Measurements from ENCODE around the gene OR8B12.

OR8B12 gene

GRCh38 chr11:124577716-124578427 lies 34.4 kb upstream of the OR8B12 start:
- no peaks in the 10 kb centered on the region for H3K36me3 ChIP-seq
- H3K4me2 ChIP-seq: no peak overlapping the region
- no peak overlapping the region for H3K9ac ChIP-seq
- no peaks in the 10 kb centered on the region for H4K20me1 ChIP-seq
- H3K9me3 ChIP-seq (replicated peaks in 1 of 11): no peaks in the 10 kb centered on the region
- no peaks in the 10 kb centered on the region for H3K27me3 ChIP-seq
- H3K4me1 ChIP-seq: no peaks in the 10 kb centered on the region
- H3K27ac ChIP-seq: no peak overlapping the region
- no peak overlapping the region for H3K4me3 ChIP-seq
- TF ChIP-seq Cebpa-rat (IDR thresholded peaks at IDR 0.05): no peak

GRCh38 chr11:124570160-124570559 lies 26.7 kb upstream of the OR8B12 start:
- H3K9ac ChIP-seq: no peak overlapping the region
- H3K4me2 ChIP-seq: no peak overlapping the region
- H4K20me1 ChIP-seq: no peaks in the 10 kb centered on the region
- H3K36me3 ChIP-seq: no peaks in the 10 kb centered on the region
- H3K4me3 ChIP-seq: no peak overlapping the region
- no peaks in the 10 kb centered on the region for H3K4me1 ChIP-seq
- no peak overlapping the region for H3K27ac ChIP-seq
- no peak for TF ChIP-seq Cebpa-rat (IDR thresholded peaks at IDR 0.05)
- H3K9me3 ChIP-seq (replicated peaks in 1 of 11): no peaks in the 10 kb centered on the region
- H3K27me3 ChIP-seq: no peaks in the 10 kb centered on the region

GRCh38 chr11:124569697-124570096 lies 26.2 kb upstream of the OR8B12 start, which contains the start of gene OR8A1:
OR8A1 (plus strand) TSS chr11:124569997; CDS start chr11:124570120, 123 bp downstream.
- no peaks in the 10 kb centered on the region for H3K9me3 ChIP-seq (replicated peaks in 1 of 11)
- no peak within 1 kb of the TSS for H3K4me2 ChIP-seq
- H3K27me3 ChIP-seq: no peaks in the 10 kb centered on the region
- H3K4me3 ChIP-seq: no peak within 1 kb of the TSS
- H3K36me3 ChIP-seq: no peaks in the 10 kb centered on the region
- H3K9ac ChIP-seq: no peak within 1 kb of the TSS
- no peaks in the 10 kb centered on the region for H4K20me1 ChIP-seq
- no peak for TF ChIP-seq Cebpa-rat (IDR thresholded peaks at IDR 0.05)
- no peak within 1 kb of the TSS for H3K27ac ChIP-seq
- no peaks in the 10 kb centered on the region for H3K4me1 ChIP-seq

GRCh38 chr11:124556828-124557227 lies 13.4 kb upstream of the OR8B12 start:
- Histone ChIP-seq H3K36me3 (no peaks in the 10 kb centered on the region), H3K9me3 (replicated peaks in 1 of 11) (no peaks in the 10 kb centered on the region), H3K9ac (no peak overlapping the region), H3K27me3 (no peaks in the 10 kb centered on the region), H3K4me3 (no peak overlapping the region), H3K4me2 (no peak overlapping the region), H4K20me1 (no peaks in the 10 kb centered on the region), H3K4me1 (peaks cover 0 to 4% (median 0%) of the 10 kb centered on the region in 10 experiments; a peak in 1 of 20 replicates), H3K27ac (no peak overlapping the region)
- TF ChIP-seq Cebpa-rat (IDR thresholded peaks at IDR 0.05): no peak

GRCh38 chr11:124551987-124552386 lies 8.5 kb upstream of the OR8B12 start:
- TF ChIP-seq Cebpa-rat (IDR thresholded peaks at IDR 0.05): no peak; a peak in 1 of 22 replicates
- Histone ChIP-seq H3K27me3 (no peaks in the 10 kb centered on the region), H4K20me1 (no peaks in the 10 kb centered on the region), H3K9me3 (replicated peaks in 1 of 11) (no peaks in the 10 kb centered on the region), H3K4me1 (peaks cover 0 to 3% (median 0%) of the 10 kb centered on the region in 10 experiments; a peak in 1 of 20 replicates), H3K27ac (no peak overlapping the region), H3K36me3 (no peaks in the 10 kb centered on the region), H3K4me3 (no peak overlapping the region), H3K9ac (no peak overlapping the region), H3K4me2 (no peak overlapping the region)

- Histone ChIP-seq H3K9ac (no peak overlapping the region), H3K36me3 (no peaks in the 10 kb centered on the region), H3K27me3 (no peaks in the 10 kb centered on the region), H3K4me2 (no peak overlapping the region), H3K4me3 (no peak overlapping the region), H3K4me1 (no peaks in the 10 kb centered on the region), H3K27ac (no peak overlapping the region), H3K9me3 (replicated peaks in 1 of 11) (no peaks in the 10 kb centered on the region), H4K20me1 (no peaks in the 10 kb centered on the region)
- no peak for TF ChIP-seq Cebpa-rat (IDR thresholded peaks at IDR 0.05)
These were observed 7.7 kb upstream of the OR8B12 start for GRCh38 chr11:124551189-124551588.

- no peaks in the 10 kb centered on the region for H3K27me3 ChIP-seq
- H3K9me3 ChIP-seq (replicated peaks in 1 of 11): no peaks in the 10 kb centered on the region
- H4K20me1 ChIP-seq: no peaks in the 10 kb centered on the region
- no peak overlapping the region for H3K9ac ChIP-seq
- peaks cover 0 to 28% (median 8%) of the 10 kb centered on the region in 10 experiments; a peak in 10 of 20 replicates for H3K4me1 ChIP-seq
- H3K36me3 ChIP-seq: no peaks in the 10 kb centered on the region
- H3K27ac ChIP-seq: no peak overlapping the region; a peak in 2 of 22 replicates
- TF ChIP-seq Cebpa-rat (IDR thresholded peaks at IDR 0.05): no peak
- H3K4me3 ChIP-seq: no peak overlapping the region
- H3K4me2 ChIP-seq: peak overlapping the region in 7 of 11 experiments; percentile 7 to 39 (median 17); a peak in 8 of 22 replicates
These were observed 309 bp downstream of the OR8B12 start for GRCh38 chr11:124543145-124543544.

GRCh38 chr11:124541204-124541603 lies 2.2 kb downstream of the OR8B12 start:
- Histone ChIP-seq H3K27me3 (no peaks in the 10 kb centered on the region), H3K9ac (no peak overlapping the region), H4K20me1 (no peaks in the 10 kb centered on the region), H3K4me3 (no peak overlapping the region), H3K36me3 (no peaks in the 10 kb centered on the region), H3K27ac (no peak overlapping the region), H3K4me1 (peaks cover 0 to 35% (median 11%) of the 10 kb centered on the region in 10 experiments; a peak in 13 of 20 replicates), H3K9me3 (replicated peaks in 1 of 11) (0 out of 22 replicates have a peak, but pooled peaks cover 0 to 3% (median 0%) of the 10 kb centered on the region in 11 experiments), H3K4me2 (peak overlapping the region in 2 of 11 experiments; percentile 0 to 25; a peak in 2 of 22 replicates)
- TF ChIP-seq Cebpa-rat (IDR thresholded peaks at IDR 0.05): no peak

- no peak for TF ChIP-seq Cebpa-rat (IDR thresholded peaks at IDR 0.05)
- Histone ChIP-seq H4K20me1 (no peaks in the 10 kb centered on the region), H3K4me3 (no peak overlapping the region), H3K36me3 (no peaks in the 10 kb centered on the region), H3K27ac (no peak overlapping the region), H3K4me2 (no peak overlapping the region), H3K4me1 (peaks cover 0 to 37% (median 14%) of the 10 kb centered on the region in 10 experiments; a peak in 14 of 20 replicates), H3K27me3 (no peaks in the 10 kb centered on the region), H3K9me3 (replicated peaks in 1 of 11) (0 out of 22 replicates have a peak, but pooled peaks cover 0 to 7% (median 0%) of the 10 kb centered on the region in 11 experiments), H3K9ac (no peak overlapping the region)
These were observed 5.4 kb downstream of the OR8B12 start for GRCh38 chr11:124538019-124538418.
